K562 (cell line): ENCODE measurements around the gene MRPS26. TPM values are rescaled to one million over a fixed set of nuclear protein-coding genes. Genes with fewer than 3 reads are reported as not detected.

Experiments used
- ATAC-seq: fragments of 200-7000 bp; cut with Tn5 transposase; 3 replicates; pipeline ENCODE4 v1.9.1; 2020; ENCODE audit warnings: moderate library complexity
- BruUV-seq: library from RNA; stranded (reverse); fragments of 400-500 nt; replicated peaks from 2 replicates; lab custom pipeline; 2021; lab: Mats Ljungman, UMichigan
- CTCF ChIA-PET: fragments of 300-600 bp; formaldehyde crosslinking; extraction: SDS; loops from one replicate; lab custom pipeline; 2021; ENCODE audit warnings: low intra/inter-chr PET ratio; lab: Yijun Ruan, JAX
- POLR2A ChIA-PET: fragments of 300-600, 350-650 bp; sonication (Branson Sonifier 250); formaldehyde crosslinking; extraction: SDS; loops from one replicate; lab custom pipeline; 2021; ENCODE audit warnings: antibody characterized with exemption, inconsistent platforms; lab: Yijun Ruan, JAX
- DNase-seq, 4 experiments: peaks; one replicate each; pipeline versions ENCODE4 v3.0.0 to v3.0.0-alpha.2; 2011 to 2018; ENCODE audit warnings: low spot score in 3 of 4, mixed read lengths in 3 of 4; ENCODE audit errors: extremely low read depth in 1 of 4
- FAIRE-seq: peaks from 2 replicates; lab custom pipeline; 2011; peaks lifted over from hg19 to GRCh38; lab: Jason Lieb, UNC
- H2AFZ ChIP-seq: 2 replicates; pipeline ENCODE4 v1.6.0; 2011; ENCODE audit warnings: low read depth, low read length, control low read depth, inconsistent platforms
- H3K27ac ChIP-seq: fragments of 200-600 bp; 3 replicates; pipeline ENCODE4 v1.8.0; 2011; ENCODE audit warnings: low read depth, mild to moderate bottlenecking, control low read depth, inconsistent platforms, low read length, moderate library complexity, mixed read lengths; ENCODE audit errors: extremely low read depth
- H3K27me3 ChIP-seq, 2 experiments: fragments of 300-600 bp in 1 of 2; 2 replicates in 1 of 2; 3 replicates in 1 of 2; pipeline versions ENCODE4 v1.6.0 to v1.8.0; 2011; ENCODE audit warnings: inconsistent platforms in 2 of 2, low read length in 2 of 2, mild to moderate bottlenecking in 1 of 2, mixed read lengths in 1 of 2, moderate library complexity in 1 of 2; ENCODE audit not compliant: control insufficient read depth in 2 of 2, insufficient read depth in 2 of 2
- H3K36me3 ChIP-seq: fragments of 300-600 bp; 3 replicates; pipeline ENCODE4 v1.8.0; 2011; ENCODE audit warnings: mild to moderate bottlenecking, low read length, inconsistent platforms; ENCODE audit not compliant: control insufficient read depth, insufficient read depth
- H3K4me1 ChIP-seq, 2 experiments: fragments of 200-600 bp in 1 of 2; replicated peaks in 1 of 2; 2 replicates in 1 of 2; 3 replicates in 1 of 2; pipeline versions ENCODE4 v1.5.1 to v1.8.0; 2011; ENCODE audit warnings: inconsistent platforms in 2 of 2, low read length in 2 of 2, mild to moderate bottlenecking in 1 of 2, mixed read lengths in 1 of 2, moderate library complexity in 1 of 2; ENCODE audit not compliant: control insufficient read depth in 2 of 2, insufficient read depth in 2 of 2
- H3K4me2 ChIP-seq: 2 replicates; pipeline ENCODE4 v1.6.1; 2011; ENCODE audit warnings: low read length, control low read depth, inconsistent platforms, mixed read lengths; ENCODE audit not compliant: insufficient read depth
- H3K4me3 ChIP-seq: fragments of 200-600 bp; sonication (generic), shearing (Covaris generic); 2 replicates; pipeline ENCODE4 v1.5.1; 2016; ENCODE audit warnings: control low read depth, inconsistent platforms
- H3K79me2 ChIP-seq: fragments of 200-600 bp; 3 replicates; pipeline ENCODE4 v1.8.0; 2011; ENCODE audit warnings: low read length, inconsistent platforms; ENCODE audit not compliant: control insufficient read depth, insufficient read depth
- H3K9ac ChIP-seq, 2 experiments: 2 replicates each; pipeline versions ENCODE4 v1.6.0 to v1.6.1; 2011; ENCODE audit warnings: low read depth in 2 of 2, low read length in 2 of 2, control low read depth in 1 of 2, inconsistent platforms in 1 of 2, mild to moderate bottlenecking in 1 of 2, mixed read lengths in 1 of 2; ENCODE audit not compliant: insufficient read depth in 1 of 2
- H3K9me1 ChIP-seq: one replicate; pipeline ENCODE4 v1.6.0; 2011; ENCODE audit warnings: inconsistent platforms, mild to moderate bottlenecking, low read length, moderate library complexity; ENCODE audit not compliant: control insufficient read depth, insufficient read depth
- H3K9me3 ChIP-seq: replicated peaks from 2 replicates; pipeline ENCODE4 v1.5.1; 2011; ENCODE audit warnings: low read depth, low read length, inconsistent platforms; ENCODE audit not compliant: control insufficient read depth, insufficient read depth
- H4K20me1 ChIP-seq: replicated peaks from 2 replicates; pipeline ENCODE4 v1.6.1; 2011; ENCODE audit warnings: low read length, inconsistent platforms, mixed read lengths; ENCODE audit not compliant: control insufficient read depth, insufficient read depth
- CBX5 ChIP-seq: IDR thresholded peaks from 2 replicates; pipeline ENCODE4 v1.6.1; 2014; ENCODE audit warnings: low read depth, borderline replicate concordance
- DPF2 ChIP-seq: fragments of 450-650 bp; IDR thresholded peaks from 2 replicates; pipeline ENCODE4 v1.6.1; 2016
- KAT2B ChIP-seq: IDR thresholded peaks from one replicate; pipeline ENCODE4 v1.6.1; 2012; ENCODE audit warnings: low read depth, mild to moderate bottlenecking, control low read depth, inconsistent platforms, low read length, moderate library complexity
- KDM1A ChIP-seq, 2 experiments: fragments of 450-650 bp; IDR thresholded peaks; 2 replicates each; pipeline ENCODE4 v1.6.1; 2016; ENCODE audit warnings: mild to moderate bottlenecking in 2 of 2
- KDM5B ChIP-seq: fragments of 200-600 bp; sonication (generic); IDR thresholded peaks from 2 replicates; pipeline ENCODE4 v1.6.1; 2012; ENCODE audit warnings: low read depth, mild to moderate bottlenecking, moderate library complexity, low read length, control low read depth, inconsistent platforms; ENCODE audit not compliant: insufficient replicate concordance
- PHF20 ChIP-seq: fragments of 450-650 bp; IDR thresholded peaks from 2 replicates; pipeline ENCODE4 v1.6.1; 2018; ENCODE audit not compliant: partially characterized antibody
- SRF ChIP-seq, 2 experiments: fragments of 250-450, 450-650 bp in 1 of 2; sonication (Bioruptor Pico) in 1 of 2; sonication (generic) in 1 of 2; formaldehyde crosslinking; IDR thresholded peaks; 2 replicates each; pipeline versions ENCODE4 v1.5.0 to v1.5.1; 2020 to 2022; ENCODE audit warnings: mild to moderate bottlenecking in 1 of 2, missing genetic modification reagents in 1 of 2
- ZNF766 ChIP-seq: fragments of 200-800 bp; sonication (Bioruptor generic); conservative IDR thresholded peaks from 2 replicates; pipeline ENCODE4 v1.6.1; 2016; ENCODE audit warnings: missing genetic modification characterization, missing compliant biosample characterization
- WGBS: fragments of 100-300 bp; shearing (Covaris generic); methylation state at CpG from one replicate; pipeline ENCODE4 v1.1.6; 2016; ENCODE audit warnings: low coverage, mixed read lengths; ENCODE audit not compliant: insufficient coverage; ENCODE audit errors: missing lambda C conversion rate; 5-methylcytosine and 5-hydroxymethylcytosine counted together
- in situ Hi-C: fragments of 300-500 bp; cut with MboI; formaldehyde crosslinking; loops from 4 replicates; pipeline ENCODE4 v1.15.0; 2018; ENCODE audit warnings: inconsistent platforms, mixed read lengths
- intact Hi-C: fragments of 100-400 bp; cut with micrococcal nuclease; formaldehyde crosslinking; loops from 2 replicates; pipeline ENCODE4 v1.14.2; 2022
- polyA plus RNA-seq, 8 experiments: library from polyadenylated mRNA; depleted of rRNA in 4 of 8; stranded (reverse) in 5 of 8; unstranded in 3 of 8; fragments of >200 nt; fragmentation: Nextera tagmentation in 2 of 8; fragmentation: Illumina TruSeq in 1 of 8; extraction: Ambion mirVana in 2 of 8; extraction: Trizol in 1 of 8; gene quantifications; 2 replicates each; pipeline versions ENCODE4 v1.2.1 to v1.2.3, GENCODE V29; 2011 to 2014; ENCODE audit warnings: inconsistent platforms in 1 of 8, missing spikeins in 1 of 8
- total RNA-seq, 7 experiments: library from RNA; depleted of rRNA in 6 of 7; stranded (reverse); fragments of >200 nt in 6 of 7; fragmentation: Illumina TruSeq in 2 of 7; extraction: Trizol in 2 of 7; gene quantifications; 2 replicates each; pipeline versions ENCODE4 v1.2.1 to v1.2.3, GENCODE V29; 2011 to 2021; ENCODE audit warnings: low replicate concordance in 1 of 7
- TF ChIP-seq, protein P1 (sequence below): fragments of 150-350 bp; conservative IDR thresholded peaks from 2 replicates; pipeline ENCODE4 v1.6.1; 2014; ENCODE audit warnings: low read length
- TF ChIP-seq, protein P2 (sequence below): sonication (generic); formaldehyde crosslinking; IDR thresholded peaks from 2 replicates; pipeline ENCODE4 v1.8.0; 2022; ENCODE audit warnings: missing genetic modification reagents, mild to moderate bottlenecking, borderline replicate concordance

The MRPS26 gene
- total and polyA plus RNA-seq, 9 of the 15 experiments (the other 6 are each of a cell fraction or from before 2014, with no cell fraction given), result 2.7 to 70.5 (median 28.8) TPM

DNA sequence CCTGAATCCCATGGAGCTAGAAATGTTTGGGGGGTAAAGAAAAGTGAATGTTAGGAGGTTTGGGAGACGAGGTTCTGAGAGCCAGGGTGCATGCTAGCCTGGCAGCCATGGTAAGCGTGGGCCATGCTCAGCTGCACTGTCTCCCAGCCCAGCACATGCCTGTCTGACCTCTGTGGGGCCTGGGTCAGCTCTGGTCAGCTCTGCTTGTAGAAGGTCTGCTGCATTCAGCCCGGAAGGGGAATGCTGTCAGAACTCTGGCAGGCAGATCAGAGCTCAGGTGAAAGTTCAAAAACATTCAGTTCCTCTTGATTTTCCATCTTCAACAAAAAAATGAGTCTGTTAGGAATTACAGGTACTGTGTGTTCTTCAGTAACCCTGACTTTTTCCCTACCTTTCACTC lies 8.2 kb upstream of the MRPS26 start:
- DNase-seq (no peak), FAIRE-seq (peak; percentile 19), ATAC-seq (peak; percentile 61)
- H3K27ac ChIP-seq, result no peak overlapping the region
- WGBS, result 65% methylated on average over 3 of the region's 3 CpGs
- peaks cover 70% of the 10 kb centered on the region; the same call in 2 of the 3 replicates for H3K36me3 ChIP-seq
- H4K20me1 ChIP-seq, result no peaks in the 10 kb centered on the region
- H3K9me1 ChIP-seq, result no peaks in the 10 kb centered on the region
- no peaks in the 10 kb centered on the region for H3K79me2 ChIP-seq
- H3K4me1 ChIP-seq, result peaks cover 6% of the 10 kb centered on the region in 2 experiments; a peak in 4 of 5 replicates
- H3K9me3 ChIP-seq, result no peaks in the 10 kb centered on the region
- H2AFZ ChIP-seq, result no peak overlapping the region
- H3K4me3 ChIP-seq, result no peak overlapping the region
- POLR2A ChIA-PET, result no interaction called here
- H3K9ac ChIP-seq, result no peak overlapping the region; a peak in 1 of 4 replicates
- CTCF ChIA-PET, result no interaction called here
- intact Hi-C loops (no loop called here), in situ Hi-C loops (no loop called here)
- H3K27me3 ChIP-seq, result no peaks in the 10 kb centered on the region
- TF ChIP-seq SRF (CRISPR knock-in tag; IDR thresholded peaks at IDR 0.05), result no peak
- no peak for TF ChIP-seq PHF20
- TF ChIP-seq ZNF766 (CRISPR knock-in tag), result no peak
- TF ChIP-seq, protein P1, sequence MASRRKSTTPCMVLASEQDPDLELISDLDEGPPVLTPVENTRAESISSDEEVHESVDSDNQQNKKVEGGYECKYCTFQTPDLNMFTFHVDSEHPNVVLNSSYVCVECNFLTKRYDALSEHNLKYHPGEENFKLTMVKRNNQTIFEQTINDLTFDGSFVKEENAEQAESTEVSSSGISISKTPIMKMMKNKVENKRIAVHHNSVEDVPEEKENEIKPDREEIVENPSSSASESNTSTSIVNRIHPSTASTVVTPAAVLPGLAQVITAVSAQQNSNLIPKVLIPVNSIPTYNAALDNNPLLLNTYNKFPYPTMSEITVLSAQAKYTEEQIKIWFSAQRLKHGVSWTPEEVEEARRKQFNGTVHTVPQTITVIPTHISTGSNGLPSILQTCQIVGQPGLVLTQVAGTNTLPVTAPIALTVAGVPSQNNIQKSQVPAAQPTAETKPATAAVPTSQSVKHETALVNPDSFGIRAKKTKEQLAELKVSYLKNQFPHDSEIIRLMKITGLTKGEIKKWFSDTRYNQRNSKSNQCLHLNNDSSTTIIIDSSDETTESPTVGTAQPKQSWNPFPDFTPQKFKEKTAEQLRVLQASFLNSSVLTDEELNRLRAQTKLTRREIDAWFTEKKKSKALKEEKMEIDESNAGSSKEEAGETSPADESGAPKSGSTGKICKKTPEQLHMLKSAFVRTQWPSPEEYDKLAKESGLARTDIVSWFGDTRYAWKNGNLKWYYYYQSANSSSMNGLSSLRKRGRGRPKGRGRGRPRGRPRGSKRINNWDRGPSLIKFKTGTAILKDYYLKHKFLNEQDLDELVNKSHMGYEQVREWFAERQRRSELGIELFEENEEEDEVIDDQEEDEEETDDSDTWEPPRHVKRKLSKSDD, result no peak
- TF ChIP-seq, protein P2, sequence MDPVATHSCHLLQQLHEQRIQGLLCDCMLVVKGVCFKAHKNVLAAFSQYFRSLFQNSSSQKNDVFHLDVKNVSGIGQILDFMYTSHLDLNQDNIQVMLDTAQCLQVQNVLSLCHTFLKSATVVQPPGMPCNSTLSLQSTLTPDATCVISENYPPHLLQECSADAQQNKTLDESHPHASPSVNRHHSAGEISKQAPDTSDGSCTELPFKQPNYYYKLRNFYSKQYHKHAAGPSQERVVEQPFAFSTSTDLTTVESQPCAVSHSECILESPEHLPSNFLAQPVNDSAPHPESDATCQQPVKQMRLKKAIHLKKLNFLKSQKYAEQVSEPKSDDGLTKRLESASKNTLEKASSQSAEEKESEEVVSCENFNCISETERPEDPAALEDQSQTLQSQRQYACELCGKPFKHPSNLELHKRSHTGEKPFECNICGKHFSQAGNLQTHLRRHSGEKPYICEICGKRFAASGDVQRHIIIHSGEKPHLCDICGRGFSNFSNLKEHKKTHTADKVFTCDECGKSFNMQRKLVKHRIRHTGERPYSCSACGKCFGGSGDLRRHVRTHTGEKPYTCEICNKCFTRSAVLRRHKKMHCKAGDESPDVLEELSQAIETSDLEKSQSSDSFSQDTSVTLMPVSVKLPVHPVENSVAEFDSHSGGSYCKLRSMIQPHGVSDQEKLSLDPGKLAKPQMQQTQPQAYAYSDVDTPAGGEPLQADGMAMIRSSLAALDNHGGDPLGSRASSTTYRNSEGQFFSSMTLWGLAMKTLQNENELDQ, result no peak
- no peak for TF ChIP-seq DPF2
- no peak for TF ChIP-seq CBX5
- no peak for TF ChIP-seq KDM5B
- no peak for TF ChIP-seq KDM1A (IDR thresholded peaks at IDR 0.05)
- TF ChIP-seq KAT2B, result no peak
- H3K4me2 ChIP-seq, result no peak overlapping the region
- BruUV-seq, result no TSS peak
